GM12878 (cell line): ENCODE data around the gene C6orf52. TPM values are rescaled to one million over a fixed set of nuclear protein-coding genes. Genes with fewer than 3 reads are reported as not detected.

ENCODE experiments used
- ATAC-seq: fragments of 200-7000 bp; cut with Tn5 transposase; 3 replicates; pipeline ENCODE4 v1.9.1; 2020; ENCODE audit warnings: mild to moderate bottlenecking, moderate library complexity
- BruUV-seq: library from RNA; stranded (reverse); fragments of 400-500 nt; replicated peaks from 2 replicates; lab custom pipeline; 2021; lab: Mats Ljungman, UMichigan
- CTCF ChIA-PET: fragments of 300-600 bp; sonication (Branson Sonifier 250); formaldehyde crosslinking; extraction: SDS; loops from one replicate; lab custom pipeline; 2021; ENCODE audit warnings: inconsistent platforms; lab: Yijun Ruan, JAX
- POLR2A ChIA-PET: fragments of 350-600 bp; formaldehyde crosslinking; extraction: SDS; loops from one replicate; lab custom pipeline; 2021; ENCODE audit warnings: inconsistent platforms; lab: Charles Lee
- RAD21 ChIA-PET: fragments of 300-600 bp; sonication (Branson Sonifier 250); formaldehyde crosslinking; loops from one replicate; lab custom pipeline; 2023; ENCODE audit warnings: antibody characterized with exemption; ENCODE audit not compliant: unreplicated experiment; lab: Charles Lee
- SMC1A ChIA-PET: fragments of 300-600 bp; sonication (Branson Sonifier 250); formaldehyde crosslinking; loops from one replicate; lab custom pipeline; 2023; ENCODE audit not compliant: unreplicated experiment, uncharacterized antibody; lab: Charles Lee
- DNase-seq: peaks from one replicate; pipeline ENCODE4 v3.0.0-alpha.2; 2011; ENCODE audit warnings: low read depth, low spot score
- FAIRE-seq: peaks from 3 replicates; lab custom pipeline; 2011; peaks lifted over from hg19 to GRCh38; lab: Jason Lieb, UNC
- H2AFZ ChIP-seq: 2 replicates; pipeline ENCODE4 v1.6.0; 2011; ENCODE audit warnings: low read depth, low read length, control low read depth; ENCODE audit not compliant: control insufficient read depth
- H3K27ac ChIP-seq: 2 replicates; pipeline ENCODE4 v1.5.1; 2011; ENCODE audit warnings: control low read depth; ENCODE audit not compliant: control insufficient read depth, insufficient read depth
- H3K27me3 ChIP-seq, 2 experiments: replicated peaks in 1 of 2; 2 replicates each; pipeline versions ENCODE4 v1.6.0 to v1.6.1; 2011; ENCODE audit warnings: low read length in 1 of 2; ENCODE audit not compliant: control insufficient read depth in 2 of 2, insufficient read depth in 2 of 2
- H3K36me3 ChIP-seq, 2 experiments: 2 replicates each; pipeline ENCODE4 v1.5.1; 2011; ENCODE audit warnings: low read length in 1 of 2; ENCODE audit not compliant: control insufficient read depth in 2 of 2, insufficient read depth in 2 of 2
- H3K4me1 ChIP-seq: 2 replicates; pipeline ENCODE4 v1.6.1; 2011; ENCODE audit warnings: mild to moderate bottlenecking, low read length, moderate library complexity, mixed read lengths; ENCODE audit not compliant: control insufficient read depth, insufficient read depth
- H3K4me2 ChIP-seq: 2 replicates; pipeline ENCODE4 v1.6.0; 2011; ENCODE audit warnings: control low read depth; ENCODE audit not compliant: control insufficient read depth, insufficient read depth
- H3K4me3 ChIP-seq: fragments of 200-600 bp; sonication (generic); 2 replicates; pipeline ENCODE4 v1.5.1; 2016
- H3K79me2 ChIP-seq: 2 replicates; pipeline ENCODE4 v1.6.0; 2011; ENCODE audit warnings: low read length; ENCODE audit not compliant: control insufficient read depth, insufficient read depth
- H3K9ac ChIP-seq: 2 replicates; pipeline ENCODE4 v1.8.0; 2011; ENCODE audit warnings: low read length, control low read depth, mixed read lengths; ENCODE audit not compliant: control insufficient read depth, insufficient read depth
- H3K9me3 ChIP-seq: replicated peaks from 3 replicates; pipeline ENCODE4 v1.5.1; 2011; ENCODE audit warnings: mild to moderate bottlenecking, low read length; ENCODE audit not compliant: control insufficient read depth, insufficient read depth
- H4K20me1 ChIP-seq: 2 replicates; pipeline ENCODE4 v1.6.0; 2011; ENCODE audit not compliant: control insufficient read depth, insufficient read depth
- BCLAF1 ChIP-seq: fragments of 450-650 bp; IDR thresholded peaks from 2 replicates; pipeline ENCODE4 v1.6.1; 2017; ENCODE audit warnings: antibody characterized with exemption, mild to moderate bottlenecking, moderate library complexity
- BHLHE40 ChIP-seq, 2 experiments: fragments of 450-650 bp in 1 of 2; IDR thresholded peaks; 2 replicates each; pipeline ENCODE4 v1.6.1; 2011 to 2017; ENCODE audit warnings: low read depth in 2 of 2, borderline replicate concordance in 1 of 2, improper control_type of control experiment in 1 of 2, low read length in 1 of 2, mild to moderate bottlenecking in 1 of 2
- CBFB ChIP-seq: IDR thresholded peaks from 2 replicates; pipeline ENCODE4 v1.6.1; 2016; ENCODE audit warnings: antibody characterized with exemption, low read depth
- CEBPB ChIP-seq, 2 experiments: fragments of 150-350 bp in 1 of 2; IDR thresholded peaks; 2 replicates each; pipeline ENCODE4 v1.6.1; 2012 to 2014; ENCODE audit warnings: low read depth in 2 of 2, low read length in 2 of 2, borderline replicate concordance in 1 of 2, inconsistent platforms in 1 of 2
- ESRRA ChIP-seq: IDR thresholded peaks from 2 replicates; pipeline ENCODE4 v1.6.1; 2012; ENCODE audit warnings: mild to moderate bottlenecking, low read length, improper control_type of control experiment
- ETV6 ChIP-seq, 2 experiments: fragments of 450-650 bp in 1 of 2; IDR thresholded peaks in 1 of 2; conservative IDR thresholded peaks in 1 of 2; 2 replicates each; pipeline ENCODE4 v1.6.1; 2014; ENCODE audit warnings: antibody characterized with exemption in 1 of 2, borderline replicate concordance in 1 of 2, low read depth in 1 of 2, mild to moderate bottlenecking in 1 of 2, moderate library complexity in 1 of 2
- GABPA ChIP-seq: IDR thresholded peaks from 2 replicates; pipeline ENCODE4 v1.6.1; 2014; ENCODE audit warnings: antibody characterized with exemption, low read depth, mild to moderate bottlenecking, inconsistent platforms
- NFIC ChIP-seq: IDR thresholded peaks from 2 replicates; pipeline ENCODE4 v1.6.1; 2012; ENCODE audit warnings: low read depth, mild to moderate bottlenecking, inconsistent platforms, low read length, moderate library complexity
- SIN3A ChIP-seq: IDR thresholded peaks from 2 replicates; pipeline ENCODE4 v1.6.1; 2012; ENCODE audit warnings: low read depth, low read length, improper control_type of control experiment
- SMAD1 ChIP-seq: fragments of 450-650 bp; IDR thresholded peaks from 2 replicates; pipeline ENCODE4 v1.6.1; 2018; ENCODE audit warnings: mild to moderate bottlenecking, low read depth; ENCODE audit not compliant: partially characterized antibody
- WGBS: methylation state at CpG from one replicate; pipeline ENCODE4 v1.1.6; 2016; ENCODE audit warnings: low lambda C conversion rate; ENCODE audit not compliant: insufficient replicate concordance, insufficient coverage; ENCODE audit errors: missing lambda C conversion rate; 5-methylcytosine and 5-hydroxymethylcytosine counted together
- in situ Hi-C: fragments of 300-500 bp; cut with MboI; formaldehyde crosslinking; loops from 9 replicates; pipeline ENCODE4 v1.14.3; 2018; ENCODE audit warnings: mixed read lengths
- intact Hi-C: fragments of 100-400 bp; cut with micrococcal nuclease; formaldehyde crosslinking; loops from one replicate; pipeline ENCODE4 v1.14.2; 2022; ENCODE audit not compliant: unreplicated experiment
- polyA plus RNA-seq, 11 experiments: library from polyadenylated mRNA; depleted of rRNA in 4 of 11; unstranded in 6 of 11; stranded (reverse) in 5 of 11; fragments of >200 nt; fragmentation: Nextera tagmentation in 4 of 11; fragmentation: Illumina TruSeq in 1 of 11; extraction: Ambion mirVana in 4 of 11; extraction: Trizol in 1 of 11; gene quantifications; 1 replicate in 1 of 11; 2 replicates in 10 of 11; pipeline versions ENCODE4 v1.2.1 to v1.2.3, GENCODE V29; 2011 to 2016; ENCODE audit warnings: inconsistent platforms in 2 of 11, missing spikeins in 2 of 11, low read depth in 1 of 11
- total RNA-seq, 4 experiments: library from RNA; depleted of rRNA in 3 of 4; stranded (reverse); fragments of >200 nt in 3 of 4; fragmentation: Illumina TruSeq in 1 of 4; extraction: Trizol in 1 of 4; gene quantifications; 2 replicates each; pipeline versions ENCODE4 v1.2.1 to v1.2.3, GENCODE V29; 2013 to 2021
- TF ChIP-seq, protein P1 (sequence below): fragments of 150-350 bp; IDR thresholded peaks from 2 replicates; pipeline ENCODE4 v1.6.1; 2016; ENCODE audit warnings: low read depth, low read length

Gene C6orf52
- total and polyA plus RNA-seq, 10 of the 15 experiments (the other 5 are each of a cell fraction or from before 2014, with no cell fraction given), result 2.7 to 15.1 (median 4.9) TPM

DNA sequence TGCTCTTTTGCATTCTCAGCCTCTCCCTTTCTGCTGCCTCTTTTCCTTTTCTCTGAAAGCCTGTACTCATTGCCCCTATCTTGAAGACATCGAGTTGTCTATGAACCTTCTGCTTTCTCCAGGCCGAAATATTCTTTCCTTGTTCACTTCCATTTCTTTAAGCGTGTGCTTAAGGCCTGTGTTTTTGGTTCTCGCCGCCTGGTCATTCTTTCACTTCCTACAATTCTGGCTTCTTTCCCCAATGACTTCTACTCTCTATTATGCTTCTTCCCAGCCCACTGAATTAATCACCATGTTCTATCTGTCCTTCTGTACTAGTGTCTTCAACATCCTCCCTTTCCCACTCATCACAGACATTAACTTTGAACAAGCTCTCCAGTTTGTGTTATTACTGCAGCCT is 69.6 kb downstream of the C6orf52 start:
- H3K36me3 ChIP-seq, result peaks cover 0 to 25% of the 10 kb centered on the region in 2 experiments; a peak in 2 of 4 replicates
- no peak for DNase-seq
- WGBS, result 91% methylated on average over 5 of the region's 5 CpGs
- RAD21 ChIA-PET, result interaction anchor here (0.6 kb wide), 1 partner anchor 176 kb away, joined by 3 read pairs; no protein-coding TSS in a partner anchor
- TF ChIP-seq NFIC (no peak), ETV6 (conservative IDR thresholded peaks at IDR 0.05 in 1 of 2, IDR thresholded peaks at IDR 0.05 in 1 of 2; ENCODE audit: borderline replicate concordance in 1 of 2, low read depth in 1 of 2) (no peak), BCLAF1 (no peak), ESRRA (no peak), SMAD1 (no peak), CBFB (no peak), CEBPB (IDR thresholded peaks at IDR 0.05; ENCODE audit: borderline replicate concordance in 1 of 2, low read depth in 2 of 2, low read length in 2 of 2) (no peak), GABPA (no peak), SIN3A (no peak), BHLHE40 (IDR thresholded peaks at IDR 0.05; ENCODE audit: borderline replicate concordance in 1 of 2, low read depth in 2 of 2, low read length in 1 of 2) (no peak)
- TF ChIP-seq, protein P1, sequence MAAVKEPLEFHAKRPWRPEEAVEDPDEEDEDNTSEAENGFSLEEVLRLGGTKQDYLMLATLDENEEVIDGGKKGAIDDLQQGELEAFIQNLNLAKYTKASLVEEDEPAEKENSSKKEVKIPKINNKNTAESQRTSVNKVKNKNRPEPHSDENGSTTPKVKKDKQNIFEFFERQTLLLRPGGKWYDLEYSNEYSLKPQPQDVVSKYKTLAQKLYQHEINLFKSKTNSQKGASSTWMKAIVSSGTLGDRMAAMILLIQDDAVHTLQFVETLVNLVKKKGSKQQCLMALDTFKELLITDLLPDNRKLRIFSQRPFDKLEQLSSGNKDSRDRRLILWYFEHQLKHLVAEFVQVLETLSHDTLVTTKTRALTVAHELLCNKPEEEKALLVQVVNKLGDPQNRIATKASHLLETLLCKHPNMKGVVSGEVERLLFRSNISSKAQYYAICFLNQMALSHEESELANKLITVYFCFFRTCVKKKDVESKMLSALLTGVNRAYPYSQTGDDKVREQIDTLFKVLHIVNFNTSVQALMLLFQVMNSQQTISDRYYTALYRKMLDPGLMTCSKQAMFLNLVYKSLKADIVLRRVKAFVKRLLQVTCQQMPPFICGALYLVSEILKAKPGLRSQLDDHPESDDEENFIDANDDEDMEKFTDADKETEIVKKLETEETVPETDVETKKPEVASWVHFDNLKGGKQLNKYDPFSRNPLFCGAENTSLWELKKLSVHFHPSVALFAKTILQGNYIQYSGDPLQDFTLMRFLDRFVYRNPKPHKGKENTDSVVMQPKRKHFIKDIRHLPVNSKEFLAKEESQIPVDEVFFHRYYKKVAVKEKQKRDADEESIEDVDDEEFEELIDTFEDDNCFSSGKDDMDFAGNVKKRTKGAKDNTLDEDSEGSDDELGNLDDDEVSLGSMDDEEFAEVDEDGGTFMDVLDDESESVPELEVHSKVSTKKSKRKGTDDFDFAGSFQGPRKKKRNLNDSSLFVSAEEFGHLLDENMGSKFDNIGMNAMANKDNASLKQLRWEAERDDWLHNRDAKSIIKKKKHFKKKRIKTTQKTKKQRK, result no peak
- TF ChIP-seq, all 136 proteins: peak for 0
- Histone ChIP-seq H3K79me2 (no peaks in the 10 kb centered on the region), H3K27ac (no peak overlapping the region), H4K20me1 (no peaks in the 10 kb centered on the region), H3K4me2 (no peak overlapping the region), H3K27me3 (no peaks in the 10 kb centered on the region), H3K9ac (no peak overlapping the region), H3K9me3 (no peaks in the 10 kb centered on the region), H3K4me1 (no peaks in the 10 kb centered on the region), H3K4me3 (no peak overlapping the region), H2AFZ (no peak overlapping the region)
- no peak for ATAC-seq
- no peak for FAIRE-seq
- ChIA-PET CTCF (no interaction called here), SMC1A (no interaction called here), POLR2A (no interaction called here)
- intact Hi-C loops (no loop called here), in situ Hi-C loops (no loop called here)
- BruUV-seq, result no TSS peak
